GM06990 (cell line): ENCODE data around the gene ANXA1.

Experiments used
- DNase-seq: peaks from one replicate; pipeline ENCODE4 v3.0.0-alpha.2; 2011; ENCODE audit not compliant: insufficient read length; ENCODE audit errors: extremely low read depth
- H3K27me3 ChIP-seq: replicated peaks from 2 replicates; pipeline ENCODE4 v1.6.0; 2011; ENCODE audit warnings: low read length; ENCODE audit not compliant: control insufficient read depth, insufficient read depth
- H3K36me3 ChIP-seq: 2 replicates; pipeline ENCODE4 v1.5.1; 2011; ENCODE audit warnings: low read length; ENCODE audit not compliant: control insufficient read depth, insufficient read depth
- H3K4me3 ChIP-seq: replicated peaks from 2 replicates; pipeline ENCODE4 v1.5.1; 2011; ENCODE audit warnings: low read depth, mild to moderate bottlenecking, control low read depth, low read length
- CTCF ChIP-seq: IDR thresholded peaks from 2 replicates; pipeline ENCODE4 v1.5.1; 2011; ENCODE audit warnings: low read length, control low read depth, mild to moderate bottlenecking, inconsistent platforms; ENCODE audit not compliant: insufficient read depth, poor library complexity, severe bottlenecking

The ANXA1 gene

GRCh38 chr9:73155968-73156864 lies 4.6 kb downstream of the ANXA1 start:
- Histone ChIP-seq H3K36me3 (no peaks in the 10 kb centered on the region), H3K27me3 (no peaks in the 10 kb centered on the region), H3K4me3 (no peak overlapping the region)
- DNase-seq = no peak
- TF ChIP-seq CTCF = no peak

DNA sequence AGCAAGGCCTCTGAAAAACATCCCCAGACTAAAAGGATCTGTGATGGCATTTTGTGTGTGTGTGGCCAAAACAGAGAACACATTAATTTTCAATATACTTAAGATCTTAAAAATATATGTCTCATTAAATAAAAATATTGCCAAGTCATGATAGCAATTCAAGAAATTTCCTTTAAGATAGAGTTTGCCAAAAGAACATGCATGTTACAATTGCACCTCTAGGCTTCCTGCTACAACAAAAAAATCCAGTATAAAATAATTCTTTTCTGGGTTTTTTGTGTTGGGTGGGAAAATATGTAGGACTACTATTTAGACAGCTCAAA lies 5.2 kb downstream of the ANXA1 start:
- no peak for TF ChIP-seq CTCF
- DNase-seq = no peak
- Histone ChIP-seq H3K4me3 (no peak overlapping the region), H3K27me3 (no peaks in the 10 kb centered on the region), H3K36me3 (no peaks in the 10 kb centered on the region)

DNA sequence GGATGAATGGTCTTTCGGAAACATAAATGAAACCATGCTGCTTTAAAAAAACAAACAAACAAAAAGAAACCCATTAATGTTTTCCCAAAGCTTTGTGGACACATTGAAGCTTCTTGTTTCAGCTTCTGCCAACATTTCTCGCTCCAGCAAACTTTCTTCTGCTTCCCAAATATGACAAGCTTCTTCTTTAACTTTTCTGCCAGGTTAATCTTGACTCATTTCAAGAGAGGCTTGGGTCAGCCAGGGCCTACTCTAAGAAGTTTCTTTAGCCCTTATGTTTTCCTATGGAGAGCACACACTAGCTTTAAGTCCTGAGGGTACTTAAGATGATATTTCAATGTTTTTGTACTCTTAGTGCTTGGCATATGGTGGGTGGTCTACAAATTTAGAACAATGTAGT lies 6.1 kb downstream of the ANXA1 start:
- DNase-seq = no peak
- H3K4me3 ChIP-seq = no peak overlapping the region
- no peak for TF ChIP-seq CTCF

GRCh38 chr9:73158723-73159122 lies 7.1 kb downstream of the ANXA1 start:
- Histone ChIP-seq H3K36me3 (no peaks in the 10 kb centered on the region), H3K4me3 (no peak overlapping the region), H3K27me3 (no peaks in the 10 kb centered on the region)
- no peak for TF ChIP-seq CTCF
- DNase-seq = no peak

More for the DNA sequence above, 6.1 kb downstream of the ANXA1 start:
- H3K27me3 ChIP-seq = no peaks in the 10 kb centered on the region
- no peaks in the 10 kb centered on the region for H3K36me3 ChIP-seq

GRCh38 chr9:73160868-73161267 lies 9.2 kb downstream of the ANXA1 start:
- no peak for DNase-seq
- Histone ChIP-seq H3K4me3 (no peak overlapping the region), H3K27me3 (no peaks in the 10 kb centered on the region), H3K36me3 (no peaks in the 10 kb centered on the region)
- TF ChIP-seq CTCF = no peak
